ES-I3 (cell line): ENCODE measurements around the gene PLAC8L1.

Experiments used
- H3K36me3 ChIP-seq: 2 replicates; pipeline ENCODE4 v1.6.1; 2013; ENCODE audit warnings: mild to moderate bottlenecking, low read length, control low read depth, moderate library complexity; ENCODE audit not compliant: insufficient read depth
- H3K4me1 ChIP-seq: 2 replicates; pipeline ENCODE4 v1.6.1; 2013; ENCODE audit warnings: mild to moderate bottlenecking, control low read depth, low read length; ENCODE audit not compliant: insufficient read depth
- H3K9ac ChIP-seq: 2 replicates; pipeline ENCODE4 v1.6.1; 2013; ENCODE audit warnings: low read depth, mild to moderate bottlenecking, low read length, moderate library complexity
- H3K9me3 ChIP-seq: 2 replicates; pipeline ENCODE4 v1.6.1; 2013; ENCODE audit warnings: mild to moderate bottlenecking, low read length, moderate library complexity; ENCODE audit not compliant: control insufficient read depth, insufficient read depth

Gene PLAC8L1

GRCh38 chr5:146043722-146044121, 61.7 kb downstream of the PLAC8L1 start:
- Histone ChIP-seq H3K4me1 (peaks cover 15% of the 10 kb centered on the region), H3K36me3 (no peaks in the 10 kb centered on the region), H3K9ac (no peak overlapping the region), H3K9me3 (no peaks in the 10 kb centered on the region)

DNA sequence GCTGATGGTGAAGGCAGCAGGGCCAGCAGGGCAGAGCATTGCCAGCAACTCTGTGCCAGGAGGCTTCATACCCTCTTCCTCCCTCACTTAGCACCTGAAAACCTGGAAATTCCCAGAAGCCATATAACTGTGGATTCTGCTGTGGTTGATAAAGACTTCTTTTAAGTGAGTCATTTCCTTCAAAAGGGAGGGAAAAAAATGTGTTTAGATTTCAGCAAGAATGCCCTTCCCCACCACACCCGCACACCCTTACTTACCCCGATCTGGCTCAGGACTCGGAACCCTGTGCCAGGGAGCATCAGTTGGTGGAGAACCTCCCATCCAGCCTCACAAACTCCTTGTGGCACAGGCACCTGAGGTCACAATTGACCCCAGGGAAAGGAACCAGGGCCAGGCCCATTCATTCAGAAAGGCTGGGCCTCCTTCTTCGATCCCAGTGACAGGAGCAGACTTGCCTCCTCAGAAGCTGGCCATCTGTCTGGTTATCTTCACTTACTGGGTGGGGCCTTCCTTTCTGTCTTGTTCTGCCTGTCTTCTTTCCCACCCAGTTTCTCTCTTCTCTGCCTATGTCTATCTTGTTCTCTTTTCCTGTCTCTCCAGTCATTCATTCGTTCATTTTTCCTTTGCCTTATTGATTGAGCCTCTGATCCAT, 62.6 kb downstream of the PLAC8L1 start:
- H3K9ac ChIP-seq, result no peak overlapping the region
- peaks cover 15% of the 10 kb centered on the region for H3K4me1 ChIP-seq
- H3K9me3 ChIP-seq, result no peaks in the 10 kb centered on the region
- no peaks in the 10 kb centered on the region for H3K36me3 ChIP-seq

DNA sequence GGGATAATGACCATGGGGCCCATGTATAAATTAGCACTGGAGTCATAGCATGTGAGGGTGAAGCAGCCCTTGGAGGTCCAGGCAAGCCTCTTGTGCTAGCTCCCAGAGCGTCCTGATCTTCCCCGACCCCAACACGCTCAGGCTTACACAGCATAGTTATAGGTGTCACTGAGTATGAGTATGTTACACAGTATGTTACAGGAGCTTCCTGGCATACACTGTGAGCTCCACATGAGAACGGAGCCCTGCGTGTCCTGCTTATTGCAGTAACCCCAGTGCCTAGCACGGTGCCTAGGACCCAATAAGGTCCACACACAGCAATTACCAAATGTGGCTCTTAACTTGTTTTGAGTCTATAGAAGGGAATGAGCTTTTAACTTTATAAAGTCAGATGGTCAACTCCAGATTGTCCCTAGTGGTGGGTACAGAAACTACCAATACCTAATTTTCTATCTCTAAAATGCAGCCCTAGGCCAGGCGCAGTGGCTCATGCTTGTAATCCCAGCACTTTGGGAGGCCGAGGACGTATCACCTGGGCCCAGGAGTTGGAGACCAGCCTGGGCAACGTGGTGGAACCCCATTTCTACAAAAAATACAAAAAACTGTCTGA, 64.1 kb downstream of the PLAC8L1 start:
- peaks cover 15% of the 10 kb centered on the region for H3K4me1 ChIP-seq

DNA sequence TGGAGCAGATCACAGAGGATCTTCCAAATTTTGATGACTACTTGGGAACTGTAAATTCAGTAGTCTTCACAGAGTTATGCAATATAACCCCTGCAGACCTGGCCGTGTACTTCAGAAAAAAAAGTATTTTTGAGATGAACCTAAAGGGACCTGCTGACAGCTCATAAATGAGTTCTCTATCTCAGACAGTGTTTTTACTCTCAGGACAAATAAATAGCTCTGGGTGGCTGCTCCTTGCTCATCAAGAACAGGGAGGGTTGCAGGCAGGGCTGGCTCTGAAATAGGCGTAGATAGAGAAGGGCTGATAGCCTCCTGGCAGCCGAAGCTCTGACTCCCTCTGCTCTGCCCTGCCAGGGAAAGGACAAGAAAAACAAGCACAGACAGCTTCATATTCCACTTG, 64.8 kb downstream of the PLAC8L1 start:
- no peak overlapping the region for H3K9ac ChIP-seq
- no peaks in the 10 kb centered on the region for H3K9me3 ChIP-seq
- H3K4me1 ChIP-seq, result peaks cover 15% of the 10 kb centered on the region
- no peaks in the 10 kb centered on the region for H3K36me3 ChIP-seq

More for the DNA sequence above, 64.1 kb downstream of the PLAC8L1 start:
- no peaks in the 10 kb centered on the region for H3K36me3 ChIP-seq
- H3K9ac ChIP-seq, result no peak overlapping the region
- H3K9me3 ChIP-seq, result no peaks in the 10 kb centered on the region

GRCh38 chr5:146039420-146039819, 66.0 kb downstream of the PLAC8L1 start:
- Histone ChIP-seq H3K9me3 (no peaks in the 10 kb centered on the region), H3K36me3 (no peaks in the 10 kb centered on the region), H3K4me1 (peaks cover 15% of the 10 kb centered on the region), H3K9ac (no peak overlapping the region)

GRCh38 chr5:146034605-146035004, 70.8 kb downstream of the PLAC8L1 start:
- H3K36me3 ChIP-seq, result no peaks in the 10 kb centered on the region
- H3K9ac ChIP-seq, result no peak overlapping the region
- H3K4me1 ChIP-seq, result no peaks in the 10 kb centered on the region
- H3K9me3 ChIP-seq, result no peaks in the 10 kb centered on the region
